Spleen (tissue), 7 donors: ENCODE data around the gene MRPS10.

ENCODE experiments used
- POLR2A ChIP-seq, 3 donors: fragments of 450-650 bp; IDR thresholded peaks; one replicate each; pipeline ENCODE4 v1.5.1; 2017; ENCODE audit warnings: antibody characterized with exemption in 3 of 3, mild to moderate bottlenecking in 1 of 3
- POLR2AphosphoS5 ChIP-seq, 3 donors: sonication (generic); formaldehyde crosslinking; IDR thresholded peaks; one replicate each; pipeline ENCODE4 v1.5.1; 2017; ENCODE audit warnings: antibody characterized with exemption in 3 of 3
- TF ChIP-seq, protein P1 (sequence below), 11 experiments: fragments of 200-600 bp in 7 of 11; fragments of 450-650 bp in 4 of 11; sonication (generic) in 4 of 11; IDR thresholded peaks in 8 of 11; conservative IDR thresholded peaks in 3 of 11; 1 replicate in 7 of 11; 2 replicates in 4 of 11; pipeline versions ENCODE4 v1.4.0 to v1.8.0; 2016 to 2021; ENCODE audit warnings: antibody characterized with exemption in 11 of 11, inconsistent platforms in 4 of 11, mild to moderate bottlenecking in 1 of 11
- donor health status: DM: no; HTN: no; CAD: no; lungs with moderate emphysema.
- donor health status: DM: no; HTN: no; CAD: no.
- donor health status: DM: no; HTN: no; CAD: no.

DNA sequence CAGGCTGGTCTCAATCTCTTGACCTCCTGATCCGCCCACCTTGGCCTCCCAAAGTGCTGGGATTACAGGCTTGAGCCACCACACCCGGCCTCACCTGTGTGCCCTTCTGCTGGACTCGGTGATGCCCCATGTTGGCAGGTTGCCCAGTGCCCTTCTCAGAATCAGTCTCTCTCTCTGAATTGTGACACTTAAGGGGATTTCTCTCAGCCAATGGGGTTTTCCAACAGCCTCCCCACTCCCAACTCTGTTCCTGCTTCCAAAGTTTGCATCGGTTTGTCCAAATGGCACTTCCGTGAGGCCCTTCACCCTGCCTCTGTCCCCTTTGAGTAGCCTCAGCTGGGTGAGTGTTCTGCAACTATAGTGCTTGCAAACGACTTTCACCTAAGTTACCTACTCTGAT, 3.1 kb upstream of the MRPS10 start:
- TF ChIP-seq, protein P1, sequence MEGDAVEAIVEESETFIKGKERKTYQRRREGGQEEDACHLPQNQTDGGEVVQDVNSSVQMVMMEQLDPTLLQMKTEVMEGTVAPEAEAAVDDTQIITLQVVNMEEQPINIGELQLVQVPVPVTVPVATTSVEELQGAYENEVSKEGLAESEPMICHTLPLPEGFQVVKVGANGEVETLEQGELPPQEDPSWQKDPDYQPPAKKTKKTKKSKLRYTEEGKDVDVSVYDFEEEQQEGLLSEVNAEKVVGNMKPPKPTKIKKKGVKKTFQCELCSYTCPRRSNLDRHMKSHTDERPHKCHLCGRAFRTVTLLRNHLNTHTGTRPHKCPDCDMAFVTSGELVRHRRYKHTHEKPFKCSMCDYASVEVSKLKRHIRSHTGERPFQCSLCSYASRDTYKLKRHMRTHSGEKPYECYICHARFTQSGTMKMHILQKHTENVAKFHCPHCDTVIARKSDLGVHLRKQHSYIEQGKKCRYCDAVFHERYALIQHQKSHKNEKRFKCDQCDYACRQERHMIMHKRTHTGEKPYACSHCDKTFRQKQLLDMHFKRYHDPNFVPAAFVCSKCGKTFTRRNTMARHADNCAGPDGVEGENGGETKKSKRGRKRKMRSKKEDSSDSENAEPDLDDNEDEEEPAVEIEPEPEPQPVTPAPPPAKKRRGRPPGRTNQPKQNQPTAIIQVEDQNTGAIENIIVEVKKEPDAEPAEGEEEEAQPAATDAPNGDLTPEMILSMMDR (IDR thresholded peaks at IDR 0.05 in 8 of 11, conservative IDR thresholded peaks at IDR 0.05 in 3 of 11) = no peak
- no peak for TF ChIP-seq POLR2AphosphoS5 (IDR thresholded peaks at IDR 0.05)
- TF ChIP-seq POLR2A (IDR thresholded peaks at IDR 0.05) = no peak
